Measurements from ENCODE around the gene SLC26A6.

SLC26A6 gene

DNA sequence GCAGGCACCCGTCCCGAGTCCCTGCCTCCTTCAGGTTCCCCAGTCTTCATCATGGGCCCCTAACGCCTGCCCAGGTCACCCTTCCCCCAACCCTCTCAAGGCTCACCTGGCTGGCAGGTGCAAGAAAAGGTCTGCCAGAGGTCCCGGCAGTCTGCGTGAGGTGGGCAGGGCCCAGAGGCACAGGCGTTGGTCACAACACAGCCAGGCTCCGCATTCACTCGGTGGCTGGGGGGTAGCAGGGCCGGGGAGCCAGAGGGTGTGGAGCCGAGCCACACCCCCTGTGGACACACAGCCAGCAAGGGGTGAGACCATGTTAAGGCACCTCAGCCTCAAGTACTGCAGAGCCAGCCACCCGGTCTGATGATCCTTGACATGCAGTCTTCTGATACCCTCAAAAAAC, 16.5 kb upstream of the SLC26A6 start:
- Histone ChIP-seq H3K4me3 (ENCODE audit: control insufficient read depth in 1 of 7, extremely low read depth in 1 of 7, insufficient read depth in 4 of 7, low read depth in 2 of 7, low read length in 6 of 7) (no peak overlapping the region), H3K27ac (ENCODE audit: insufficient read depth in 1 of 2, low read depth in 1 of 2, low read length in 2 of 2, poor library complexity in 1 of 2, severe bottlenecking in 2 of 2) (no peak overlapping the region), H3K36me3 (ENCODE audit: control insufficient read depth in 4 of 4, insufficient read depth in 4 of 4, low read length in 3 of 4) (peaks cover 0 to 2% (median 0%) of the 10 kb centered on the region in 4 experiments), H3K4me1 (ENCODE audit: control extremely low read depth in 1 of 4, control insufficient read depth in 4 of 4, insufficient read depth in 4 of 4, low read length in 3 of 4) (peaks cover 0 to 13% (median 10%) of the 10 kb centered on the region in 4 experiments), H3K27me3 (replicated peaks in 2 of 5; ENCODE audit: control insufficient read depth in 4 of 5, insufficient read depth in 5 of 5, low read length in 4 of 5) (peaks cover 0 to 3% (median 2%) of the 10 kb centered on the region in 5 experiments), H3K9me3 (ENCODE audit: control extremely low read depth in 1 of 5, control insufficient read depth in 4 of 5, insufficient read depth in 2 of 5, low read depth in 1 of 5, low read length in 4 of 5) (no peaks in the 10 kb centered on the region)
- CTCF ChIA-PET = interaction anchor here (0.9 kb wide), 1 partner anchor 9 kb away, joined by 4 read pairs; no protein-coding TSS in a partner anchor
- POLR2A ChIA-PET = no interaction called here
- DNase-seq = no peak
- 95% methylated on average over 11 of the region's 11 CpGs for WGBS (ENCODE audit: insufficient coverage)

DNA sequence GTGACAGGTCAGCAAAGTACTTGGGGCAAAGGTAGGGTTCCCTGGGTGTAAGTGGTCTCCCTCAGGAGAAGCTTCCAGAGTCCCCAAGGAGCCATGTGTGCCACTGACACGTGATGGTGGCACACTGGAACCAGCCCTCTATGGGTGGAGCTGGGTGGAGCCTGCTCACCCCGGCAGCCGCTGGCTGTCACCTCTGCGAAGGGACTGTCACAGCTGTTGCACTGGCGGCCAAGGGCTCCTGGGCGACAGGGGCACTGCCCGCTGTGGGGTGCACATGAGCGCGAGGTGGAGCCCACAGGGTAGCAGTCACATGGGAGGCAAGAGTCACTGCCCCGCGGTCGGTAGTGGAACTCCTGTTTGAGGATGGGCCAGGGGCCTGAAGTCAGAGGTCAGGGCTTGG, 15.5 kb upstream of the SLC26A6 start:
- H3K4me3 ChIP-seq (ENCODE audit: control insufficient read depth in 1 of 7, extremely low read depth in 1 of 7, insufficient read depth in 4 of 7, low read depth in 2 of 7, low read length in 6 of 7) = no peak overlapping the region
- DNase-seq = no peak
- no peaks in the 10 kb centered on the region for H3K9me3 ChIP-seq (ENCODE audit: control extremely low read depth in 1 of 5, control insufficient read depth in 4 of 5, insufficient read depth in 2 of 5, low read depth in 1 of 5, low read length in 4 of 5)
- H3K27ac ChIP-seq (ENCODE audit: insufficient read depth in 1 of 2, low read depth in 1 of 2, low read length in 2 of 2, poor library complexity in 1 of 2, severe bottlenecking in 2 of 2) = no peak overlapping the region
- H3K4me1 ChIP-seq (ENCODE audit: control extremely low read depth in 1 of 4, control insufficient read depth in 4 of 4, insufficient read depth in 4 of 4, low read length in 3 of 4) = peaks cover 0 to 6% (median 4%) of the 10 kb centered on the region in 4 experiments
- peaks cover 0 to 2% (median 0%) of the 10 kb centered on the region in 5 experiments for H3K27me3 ChIP-seq (replicated peaks in 2 of 5; ENCODE audit: control insufficient read depth in 4 of 5, insufficient read depth in 5 of 5, low read length in 4 of 5)
- POLR2A ChIA-PET = no interaction called here
- WGBS (ENCODE audit: insufficient coverage) = 94% methylated on average over 12 of the region's 12 CpGs
- peaks cover 0 to 2% (median 0%) of the 10 kb centered on the region in 4 experiments for H3K36me3 ChIP-seq (ENCODE audit: control insufficient read depth in 4 of 4, insufficient read depth in 4 of 4, low read length in 3 of 4)
- CTCF ChIA-PET = interaction anchor here (0.7 to 1.2 kb wide), 2 partner anchors 10 to 49 kb away, joined by 3 to 5 read pairs; no protein-coding TSS in a partner anchor

DNA sequence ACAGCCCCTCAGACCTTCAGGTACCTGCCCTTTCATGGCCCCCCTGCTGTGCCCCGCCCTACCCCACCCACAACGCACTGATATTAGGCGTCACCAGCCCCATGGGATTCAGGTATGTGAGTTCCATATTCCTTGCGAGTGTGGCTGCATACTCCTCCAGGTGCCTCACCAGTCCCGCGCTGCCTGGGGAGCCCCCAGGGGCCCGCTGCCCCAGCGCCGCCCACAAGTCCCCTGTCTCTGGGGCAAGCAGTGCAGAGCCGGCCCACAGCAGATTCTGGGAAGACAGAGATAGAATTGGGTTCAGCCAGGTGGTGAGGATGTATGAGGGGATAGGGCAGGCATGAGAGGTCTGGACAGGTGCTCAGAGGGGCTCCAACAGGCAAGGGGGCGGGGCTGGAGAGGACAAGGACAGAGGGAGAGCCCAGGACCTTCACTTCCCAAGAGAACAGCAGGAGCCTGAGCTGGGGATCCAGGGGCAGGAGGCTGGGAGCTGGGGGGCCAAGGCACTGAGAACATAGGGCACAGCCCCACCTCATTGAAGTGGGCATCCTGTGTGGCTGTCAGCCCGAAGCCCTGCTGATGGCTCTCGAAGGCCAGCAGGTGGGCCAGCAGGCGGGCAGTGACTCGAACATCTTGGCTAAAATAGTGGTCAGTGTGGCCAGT, 13.1 kb upstream of the SLC26A6 start:
- Histone ChIP-seq H3K36me3 (ENCODE audit: control insufficient read depth in 4 of 4, insufficient read depth in 4 of 4, low read length in 3 of 4) (peaks cover 0 to 2% (median 0%) of the 10 kb centered on the region in 4 experiments), H3K9me3 (ENCODE audit: control extremely low read depth in 1 of 5, control insufficient read depth in 4 of 5, insufficient read depth in 2 of 5, low read depth in 1 of 5, low read length in 4 of 5) (no peaks in the 10 kb centered on the region), H3K4me3 (ENCODE audit: control insufficient read depth in 1 of 7, extremely low read depth in 1 of 7, insufficient read depth in 4 of 7, low read depth in 2 of 7, low read length in 6 of 7) (no peak overlapping the region), H3K4me1 (ENCODE audit: control extremely low read depth in 1 of 4, control insufficient read depth in 4 of 4, insufficient read depth in 4 of 4, low read length in 3 of 4) (no peaks in the 10 kb centered on the region), H3K27me3 (replicated peaks in 2 of 5; ENCODE audit: control insufficient read depth in 4 of 5, insufficient read depth in 5 of 5, low read length in 4 of 5) (no peaks in the 10 kb centered on the region), H3K27ac (ENCODE audit: insufficient read depth in 1 of 2, low read depth in 1 of 2, low read length in 2 of 2, poor library complexity in 1 of 2, severe bottlenecking in 2 of 2) (no peak overlapping the region)
- ChIA-PET POLR2A (no interaction called here), CTCF (interaction anchor here (1.1 kb wide), 1 partner anchor 9 kb away, joined by 5 read pairs; no protein-coding TSS in a partner anchor)
- 97% methylated on average over 9 of the region's 15 CpGs for WGBS (ENCODE audit: insufficient coverage)
- no peak for DNase-seq

DNA sequence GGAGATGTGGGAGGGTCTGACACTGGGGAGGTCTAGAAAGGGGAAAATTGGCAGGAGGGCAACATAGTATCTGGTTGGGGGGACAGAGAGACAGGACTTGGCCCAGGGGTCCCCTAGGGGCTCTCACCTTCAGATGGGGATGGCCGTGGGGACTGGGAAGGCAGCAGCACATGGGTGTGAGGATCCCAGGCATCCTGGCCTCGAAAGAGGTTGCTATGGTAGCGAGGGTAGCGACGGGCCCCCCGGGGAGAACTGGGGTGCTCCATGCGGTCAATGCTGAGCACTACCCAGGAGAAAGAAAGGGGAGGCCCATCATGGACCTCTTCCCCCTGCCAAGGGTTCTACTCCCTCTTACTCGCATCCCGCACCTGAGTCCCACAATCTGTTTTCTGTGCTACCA, 12.5 kb upstream of the SLC26A6 start:
- Histone ChIP-seq H3K4me1 (ENCODE audit: control extremely low read depth in 1 of 4, control insufficient read depth in 4 of 4, insufficient read depth in 4 of 4, low read length in 3 of 4) (no peaks in the 10 kb centered on the region), H3K27me3 (replicated peaks in 2 of 5; ENCODE audit: control insufficient read depth in 4 of 5, insufficient read depth in 5 of 5, low read length in 4 of 5) (no peaks in the 10 kb centered on the region), H3K4me3 (ENCODE audit: control insufficient read depth in 1 of 7, extremely low read depth in 1 of 7, insufficient read depth in 4 of 7, low read depth in 2 of 7, low read length in 6 of 7) (no peak overlapping the region), H3K27ac (ENCODE audit: insufficient read depth in 1 of 2, low read depth in 1 of 2, low read length in 2 of 2, poor library complexity in 1 of 2, severe bottlenecking in 2 of 2) (no peak overlapping the region), H3K9me3 (ENCODE audit: control extremely low read depth in 1 of 5, control insufficient read depth in 4 of 5, insufficient read depth in 2 of 5, low read depth in 1 of 5, low read length in 4 of 5) (no peaks in the 10 kb centered on the region), H3K36me3 (ENCODE audit: control insufficient read depth in 4 of 4, insufficient read depth in 4 of 4, low read length in 3 of 4) (no peaks in the 10 kb centered on the region)
- WGBS (ENCODE audit: insufficient coverage) = 97% methylated on average over 9 of the region's 9 CpGs
- ChIA-PET CTCF (interaction anchor here (1.1 kb wide), 1 partner anchor 9 kb away, joined by 5 read pairs; no protein-coding TSS in a partner anchor), POLR2A (no interaction called here)
- no peak for DNase-seq

DNA sequence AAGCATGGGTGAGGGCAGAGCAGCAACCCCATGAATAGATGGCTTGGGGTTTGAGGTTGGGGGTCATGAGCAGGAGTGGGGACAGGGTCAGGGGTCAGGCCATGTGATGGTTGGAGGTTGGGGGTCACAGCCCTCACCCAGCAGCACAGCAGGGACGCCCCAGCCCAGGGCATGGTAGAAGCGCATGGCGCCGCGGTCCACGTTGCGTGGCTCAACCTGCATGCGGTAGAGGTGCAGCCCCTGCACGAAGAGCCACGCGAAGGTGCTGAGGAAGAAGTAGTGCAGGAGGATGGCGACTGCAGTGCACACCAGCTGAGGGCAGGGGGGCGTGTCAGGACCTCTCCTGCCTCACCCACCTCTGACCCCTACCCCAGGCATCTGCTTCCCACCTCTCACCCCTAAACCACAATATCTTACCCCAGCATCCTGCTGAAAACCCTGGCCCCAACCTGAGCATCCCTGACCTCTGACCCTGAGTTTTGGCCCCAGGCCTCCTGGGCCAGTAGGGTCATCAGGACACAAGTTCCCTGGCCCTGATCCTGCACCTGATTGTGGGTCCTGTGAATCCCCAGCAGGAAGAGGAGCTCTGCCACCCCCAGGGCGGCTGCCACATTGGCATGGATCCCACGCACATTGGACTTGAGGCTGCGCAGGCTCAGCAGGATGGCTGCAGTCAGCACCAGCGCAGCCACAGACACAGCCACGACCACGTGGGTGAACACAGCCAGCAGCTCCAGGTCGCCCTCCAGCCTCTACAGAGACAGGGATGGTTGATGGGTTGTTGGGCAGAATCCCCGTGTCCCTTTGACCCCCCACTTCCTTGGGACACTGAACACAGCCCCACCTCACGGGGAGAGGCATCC, 9.9 kb upstream of the SLC26A6 start:
- no peak overlapping the region for H3K27ac ChIP-seq (ENCODE audit: insufficient read depth in 1 of 2, low read depth in 1 of 2, low read length in 2 of 2, poor library complexity in 1 of 2, severe bottlenecking in 2 of 2)
- no peaks in the 10 kb centered on the region for H3K27me3 ChIP-seq (replicated peaks in 2 of 5; ENCODE audit: control insufficient read depth in 4 of 5, insufficient read depth in 5 of 5, low read length in 4 of 5)
- H3K36me3 ChIP-seq (ENCODE audit: control insufficient read depth in 4 of 4, insufficient read depth in 4 of 4, low read length in 3 of 4) = no peaks in the 10 kb centered on the region
- no peak for DNase-seq
- H3K9me3 ChIP-seq (ENCODE audit: control extremely low read depth in 1 of 5, control insufficient read depth in 4 of 5, insufficient read depth in 2 of 5, low read depth in 1 of 5, low read length in 4 of 5) = no peaks in the 10 kb centered on the region
- ChIA-PET CTCF (interaction anchor here (1.5 kb wide), 1 partner anchor 10 kb away, joined by 3 read pairs; the partner anchor contains the start of gene SLC26A6), POLR2A (interaction anchor here (0.6 kb wide), 1 partner anchor 27 kb away, joined by 4 read pairs; no protein-coding TSS in a partner anchor)
- WGBS (ENCODE audit: insufficient coverage) = 95% methylated on average over 19 of the region's 22 CpGs
- H3K4me3 ChIP-seq (ENCODE audit: control insufficient read depth in 1 of 7, extremely low read depth in 1 of 7, insufficient read depth in 4 of 7, low read depth in 2 of 7, low read length in 6 of 7) = no peak overlapping the region
- H3K4me1 ChIP-seq (ENCODE audit: control extremely low read depth in 1 of 4, control insufficient read depth in 4 of 4, insufficient read depth in 4 of 4, low read length in 3 of 4) = no peaks in the 10 kb centered on the region

DNA sequence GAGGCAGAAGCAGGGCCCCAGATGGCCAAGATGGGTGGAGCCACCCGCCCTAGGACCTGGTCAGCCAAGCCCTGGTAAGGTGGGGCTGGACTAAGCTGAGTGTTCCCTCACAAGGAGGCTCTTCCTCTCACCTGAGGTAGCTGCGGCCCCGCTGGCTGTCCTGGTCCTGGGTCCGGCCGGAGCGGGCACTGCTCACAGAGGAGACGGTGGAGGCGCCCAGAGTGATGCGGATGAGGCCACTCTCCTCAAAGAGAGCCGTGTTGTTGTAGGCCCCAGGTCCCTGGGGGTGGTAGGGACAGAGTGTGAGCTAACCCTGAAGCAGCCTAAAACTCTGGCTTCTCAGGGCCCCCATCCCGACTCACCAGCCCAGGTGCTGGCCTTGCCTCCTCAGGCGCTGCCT, 7.3 kb upstream of the SLC26A6 start:
- no peaks in the 10 kb centered on the region for H3K9me3 ChIP-seq (ENCODE audit: control extremely low read depth in 1 of 5, control insufficient read depth in 4 of 5, insufficient read depth in 2 of 5, low read depth in 1 of 5, low read length in 4 of 5)
- no peaks in the 10 kb centered on the region for H3K36me3 ChIP-seq (ENCODE audit: control insufficient read depth in 4 of 4, insufficient read depth in 4 of 4, low read length in 3 of 4)
- ChIA-PET POLR2A (interaction anchor here (0.8 kb wide), 1 partner anchor 44 kb away, joined by 3 read pairs; no protein-coding TSS in a partner anchor), CTCF (interaction anchor here (1.6 kb wide), 1 partner anchor 10 kb away, joined by 4 read pairs; no protein-coding TSS in a partner anchor)
- WGBS (ENCODE audit: insufficient coverage) = 98% methylated on average over 12 of the region's 12 CpGs
- H3K4me3 ChIP-seq (ENCODE audit: control insufficient read depth in 1 of 7, extremely low read depth in 1 of 7, insufficient read depth in 4 of 7, low read depth in 2 of 7, low read length in 6 of 7) = no peak overlapping the region
- DNase-seq = no peak
- no peaks in the 10 kb centered on the region for H3K4me1 ChIP-seq (ENCODE audit: control extremely low read depth in 1 of 4, control insufficient read depth in 4 of 4, insufficient read depth in 4 of 4, low read length in 3 of 4)
- H3K27me3 ChIP-seq (replicated peaks in 2 of 5; ENCODE audit: control insufficient read depth in 4 of 5, insufficient read depth in 5 of 5, low read length in 4 of 5) = no peaks in the 10 kb centered on the region
- no peak overlapping the region for H3K27ac ChIP-seq (ENCODE audit: insufficient read depth in 1 of 2, low read depth in 1 of 2, low read length in 2 of 2, poor library complexity in 1 of 2, severe bottlenecking in 2 of 2)
